ENCODE results near the gene KCNA1.
A peak's percentile ranks its signal among the peaks of the same experiment; 100 is the strongest.
"Not testable (repeated sequence)": the region's sequence is repeated elsewhere in the genome, so short reads cannot be mapped to it uniquely, and the experiment has no call there.

KCNA1 gene

DNA sequence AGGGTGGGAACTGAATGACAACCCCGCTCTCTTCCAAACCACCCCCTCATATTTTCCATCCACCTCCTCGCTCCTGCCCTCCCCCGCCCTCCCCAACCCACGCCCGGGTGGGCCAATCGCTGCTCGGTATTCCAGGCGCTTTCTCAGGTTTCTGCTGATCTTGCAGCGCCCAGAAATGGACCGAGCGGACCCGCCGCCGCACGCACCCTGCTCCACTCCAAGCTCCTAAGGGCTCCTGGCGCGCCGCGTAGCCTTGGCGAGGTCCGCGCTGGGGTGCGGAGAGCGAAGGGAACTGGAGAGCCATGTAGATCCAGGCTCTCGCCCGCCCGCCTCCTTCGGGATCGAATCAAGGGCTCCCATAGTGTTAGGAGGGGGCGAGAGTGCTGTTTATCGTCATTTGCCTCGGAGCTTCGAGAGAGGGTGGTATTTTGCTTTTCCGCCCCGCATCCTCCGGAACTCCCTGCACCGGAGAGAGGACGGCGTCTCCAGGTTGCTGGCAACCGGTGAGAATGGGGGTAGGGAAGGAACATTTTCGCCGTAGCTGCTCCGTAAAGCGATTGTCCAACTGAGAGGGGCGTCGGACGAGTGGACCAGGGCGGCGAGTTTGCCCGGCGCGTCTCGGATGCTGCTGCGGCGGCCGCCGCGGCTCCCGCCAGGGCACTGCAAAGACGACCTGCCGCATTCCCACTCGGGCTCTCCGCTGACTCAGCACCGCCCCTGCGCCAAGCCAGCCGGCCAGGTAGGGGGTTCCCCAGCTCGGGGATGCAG, at the start of gene KCNA1:
TSS of gene KCNA1 (plus strand) at position 172 of the 768 bp plus-strand sequence. CDS start 1,474 bp downstream, outside the sequence.
- Mint-ChIP-seq H3K27me3 (peaks cover 9 to 19% of the 10 kb centered on the region in 2 donors), H3K9me3 (peaks cover 2 to 3% of the 10 kb centered on the region in 2 donors), H3K4me3 (peak within 1 kb of the TSS; percentile 84 to 88), H3K36me3 (peaks cover 0 to 3% of the 10 kb centered on the region in 2 donors), H3K4me1 (peaks cover 13 to 38% of the 10 kb centered on the region in 2 donors), H3K27ac (no peak within 1 kb of the TSS)
- peak in 1 of 2 donors; percentile 38 for ATAC-seq (replicated peaks)
- DNase-seq: no peak

GRCh38 chr12:4860741-4861140, 49.0 kb upstream of the KCNA1 start:
- H3K36me3 Mint-ChIP-seq: no peaks in the 10 kb centered on the region
- H3K4me3 Mint-ChIP-seq: no peak overlapping the region
- ATAC-seq (replicated peaks) (no peak), DNase-seq (no peak)
- no peak overlapping the region for H3K27ac Mint-ChIP-seq
- H3K9me3 Mint-ChIP-seq: no peaks in the 10 kb centered on the region
- peaks cover 55 to 69% of the 10 kb centered on the region in 2 donors for H3K27me3 Mint-ChIP-seq
- peaks cover 18 to 23% of the 10 kb centered on the region in 2 donors for H3K4me1 Mint-ChIP-seq

DNA sequence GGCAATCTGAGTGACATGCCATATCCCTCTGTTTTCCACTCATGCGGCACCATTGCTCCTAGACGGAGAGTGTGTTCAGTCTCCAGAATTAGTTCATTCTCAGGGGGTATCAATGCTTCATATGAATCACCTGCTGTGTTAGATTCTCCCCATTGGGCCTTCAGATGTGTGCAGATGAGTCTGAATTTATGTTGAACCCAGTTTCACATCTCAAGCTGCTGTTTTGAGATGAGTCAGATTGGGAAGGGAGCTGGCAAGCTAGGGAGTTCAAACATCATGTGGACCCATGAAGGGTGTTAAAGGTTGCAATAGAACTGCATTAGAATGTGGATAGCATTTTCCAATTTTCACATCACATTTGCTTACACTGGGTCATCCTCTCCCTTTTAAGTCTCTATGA, 46.9 kb upstream of the KCNA1 start:
- H3K27ac Mint-ChIP-seq: no peak overlapping the region
- no peaks in the 10 kb centered on the region for H3K9me3 Mint-ChIP-seq
- ATAC-seq (replicated peaks): peak in 1 of 2 donors; percentile 41
- DNase-seq: no peak
- H3K4me3 Mint-ChIP-seq: no peak overlapping the region
- peaks cover 69 to 88% of the 10 kb centered on the region in 2 donors for H3K27me3 Mint-ChIP-seq
- no peaks in the 10 kb centered on the region for H3K36me3 Mint-ChIP-seq
- H3K4me1 Mint-ChIP-seq: peaks cover 13 to 19% of the 10 kb centered on the region in 2 donors

DNA sequence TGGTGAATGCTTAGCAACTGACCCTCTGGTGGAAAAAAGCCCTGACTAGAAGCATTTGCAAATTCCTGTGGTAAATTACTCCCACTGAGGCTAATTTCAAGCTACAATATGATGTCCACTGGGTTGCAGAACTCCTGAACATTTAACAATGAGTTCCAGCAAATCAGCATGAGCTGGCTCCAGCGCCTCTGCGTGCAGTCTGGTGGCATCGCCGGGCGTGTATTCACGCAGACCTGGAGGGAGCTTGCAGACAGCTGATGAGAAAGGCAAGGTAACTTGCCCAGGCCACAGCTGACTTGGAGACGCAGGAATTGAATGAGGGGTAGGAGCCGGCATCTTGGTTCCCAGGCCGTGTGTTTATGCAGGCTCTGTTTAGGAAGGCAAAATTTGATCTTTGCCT, 45.1 kb upstream of the KCNA1 start:
- Mint-ChIP-seq H3K36me3 (no peaks in the 10 kb centered on the region), H3K9me3 (no peaks in the 10 kb centered on the region), H3K4me1 (peaks cover 5 to 8% of the 10 kb centered on the region in 2 donors), H3K27me3 (peaks cover 55 to 78% of the 10 kb centered on the region in 2 donors), H3K27ac (no peak overlapping the region), H3K4me3 (no peak overlapping the region)
- DNase-seq (no peak), ATAC-seq (replicated peaks) (no peak)

- Mint-ChIP-seq H3K27ac (no peak overlapping the region), H3K4me1 (peaks cover 0 to 2% of the 10 kb centered on the region in 2 donors), H3K36me3 (no peaks in the 10 kb centered on the region), H3K4me3 (no peak overlapping the region), H3K9me3 (no peaks in the 10 kb centered on the region), H3K27me3 (peaks cover 52 to 76% of the 10 kb centered on the region in 2 donors)
- ATAC-seq (replicated peaks) (no peak), DNase-seq (no peak)
Measured at GRCh38 chr12:4865246-4865645, 44.5 kb upstream of the KCNA1 start.

DNA sequence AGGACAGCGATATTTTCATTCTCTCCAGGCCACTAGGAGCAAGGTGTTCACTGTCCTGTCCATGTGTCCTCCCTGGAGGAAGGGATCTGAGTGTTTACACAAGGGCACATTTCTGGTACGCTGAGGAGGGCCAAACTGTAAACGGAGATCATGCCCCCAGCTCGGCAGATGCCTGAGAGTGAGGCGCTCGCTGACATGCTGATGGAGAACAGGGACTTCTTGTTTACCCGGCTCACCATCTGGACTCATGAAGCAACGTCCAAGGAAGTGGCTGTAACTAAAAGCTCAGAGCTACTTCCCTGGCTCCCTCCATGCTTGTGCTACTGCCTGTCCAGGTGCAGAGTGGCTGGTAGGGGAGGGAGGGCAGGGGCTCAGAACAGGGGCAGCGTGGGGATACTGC, 43.4 kb upstream of the KCNA1 start:
- Mint-ChIP-seq H3K27me3 (peaks cover 56 to 70% of the 10 kb centered on the region in 2 donors), H3K4me1 (peaks cover 0 to 1% of the 10 kb centered on the region in 2 donors), H3K4me3 (no peak overlapping the region), H3K36me3 (no peaks in the 10 kb centered on the region), H3K27ac (no peak overlapping the region), H3K9me3 (no peaks in the 10 kb centered on the region)
- ATAC-seq (replicated peaks) (no peak), DNase-seq (no peak)

DNA sequence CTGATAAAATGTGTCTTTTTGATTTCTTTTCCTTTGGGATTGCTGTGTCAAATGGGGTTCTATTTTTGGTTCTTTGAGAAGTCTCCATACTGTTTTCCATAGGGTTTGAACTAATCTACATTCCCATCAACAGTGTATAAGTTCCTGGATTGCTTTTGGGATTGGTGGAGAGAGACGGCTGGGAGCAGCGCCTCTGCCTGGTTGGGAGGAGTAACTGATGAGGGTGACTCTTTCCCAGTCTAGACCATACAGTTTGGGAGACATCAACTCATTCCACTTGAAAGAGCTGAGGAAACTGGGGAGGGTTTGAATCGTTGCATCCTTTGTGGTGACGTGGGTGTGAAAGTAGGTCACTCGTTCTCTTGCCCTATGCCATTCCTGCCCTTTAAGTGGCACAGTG, 42.3 kb upstream of the KCNA1 start:
- peaks cover 57 to 62% of the 10 kb centered on the region in 2 donors for H3K27me3 Mint-ChIP-seq
- no peak for ATAC-seq (replicated peaks)
- H3K4me3 Mint-ChIP-seq: no peak overlapping the region
- no peaks in the 10 kb centered on the region for H3K36me3 Mint-ChIP-seq
- H3K4me1 Mint-ChIP-seq: peaks cover 0 to 1% of the 10 kb centered on the region in 2 donors
- no peak for DNase-seq
- H3K9me3 Mint-ChIP-seq: no peaks in the 10 kb centered on the region
- no peak overlapping the region for H3K27ac Mint-ChIP-seq

DNA sequence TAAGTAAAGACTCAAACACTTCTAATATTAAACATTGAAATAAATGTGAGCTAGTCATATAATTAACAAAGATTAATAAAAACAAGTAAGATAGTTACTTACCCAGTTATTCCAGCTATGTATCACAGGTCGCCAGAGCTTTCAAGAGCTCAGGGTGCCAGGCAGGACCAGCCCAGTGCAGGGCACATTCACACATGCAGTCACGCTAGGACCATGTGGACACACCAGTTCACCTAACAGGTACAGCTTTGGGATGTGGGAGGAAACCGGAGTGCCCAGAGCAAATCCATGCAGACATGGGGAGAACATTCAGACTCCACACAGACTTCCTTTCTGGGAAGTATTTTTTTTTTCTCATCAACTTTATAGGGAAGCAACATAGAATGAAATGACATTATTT, 39.3 kb upstream of the KCNA1 start:
- no peak overlapping the region for H3K27ac Mint-ChIP-seq
- DNase-seq: no peak
- H3K4me1 Mint-ChIP-seq: no peaks in the 10 kb centered on the region
- no peaks in the 10 kb centered on the region for H3K36me3 Mint-ChIP-seq
- no peak for ATAC-seq (replicated peaks)
- no peaks in the 10 kb centered on the region for H3K9me3 Mint-ChIP-seq
- H3K27me3 Mint-ChIP-seq: peaks cover 46 to 54% of the 10 kb centered on the region in 2 donors
- H3K4me3 Mint-ChIP-seq: no peak overlapping the region

DNA sequence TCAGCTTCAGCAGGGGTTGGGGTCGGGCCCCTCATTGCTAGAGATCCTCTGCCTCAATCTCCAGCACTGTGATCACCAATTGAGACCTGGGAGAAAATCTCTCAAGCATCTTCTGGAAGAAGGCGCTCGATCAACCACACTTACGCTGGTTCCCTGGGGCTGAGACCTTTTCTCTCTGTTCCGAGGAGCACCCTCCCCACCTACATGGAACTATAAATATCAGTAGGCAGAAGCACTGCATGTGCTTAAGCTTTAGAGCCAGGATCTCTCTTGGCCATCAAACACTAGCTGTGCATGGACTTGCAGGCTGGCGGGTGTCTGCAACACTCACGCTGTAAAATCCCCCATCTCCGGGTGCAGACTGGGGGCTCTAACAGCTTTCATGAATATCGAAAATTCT, 38.2 kb upstream of the KCNA1 start:
- ATAC-seq (replicated peaks) (no peak), DNase-seq (no peak)
- no peak overlapping the region for H3K4me3 Mint-ChIP-seq
- H3K27me3 Mint-ChIP-seq: peaks cover 38 to 53% of the 10 kb centered on the region in 2 donors
- no peaks in the 10 kb centered on the region for H3K36me3 Mint-ChIP-seq
- no peaks in the 10 kb centered on the region for H3K9me3 Mint-ChIP-seq
- H3K27ac Mint-ChIP-seq: no peak overlapping the region
- H3K4me1 Mint-ChIP-seq: no peaks in the 10 kb centered on the region

GRCh38 chr12:4873947-4874346, 35.8 kb upstream of the KCNA1 start:
- Mint-ChIP-seq H3K4me1 (no peaks in the 10 kb centered on the region), H3K27me3 (peaks cover 34 to 53% of the 10 kb centered on the region in 2 donors), H3K27ac (no peak overlapping the region), H3K9me3 (peaks cover 4% of the 10 kb centered on the region in 2 donors), H3K36me3 (no peaks in the 10 kb centered on the region), H3K4me3 (no peak overlapping the region)
- DNase-seq (no peak), ATAC-seq (replicated peaks) (no peak)

DNA sequence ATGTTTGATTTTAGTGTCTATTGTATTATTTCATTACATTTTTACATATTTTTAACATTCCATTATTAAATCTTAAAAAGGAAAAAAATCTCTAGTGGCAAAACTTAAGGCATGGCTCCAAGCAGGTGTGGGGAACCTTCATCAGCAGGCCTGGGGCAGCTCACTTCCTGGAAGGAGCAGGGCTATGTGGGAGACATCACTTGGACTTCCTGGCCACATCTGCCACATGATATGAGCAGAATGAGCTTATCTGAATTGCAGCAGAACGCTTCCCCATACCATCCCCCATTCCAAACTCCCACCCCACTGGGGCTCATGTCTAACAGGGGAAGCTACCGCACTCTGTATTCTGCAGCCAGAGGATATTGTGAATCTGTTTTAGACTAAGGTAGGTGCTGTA, 35.0 kb upstream of the KCNA1 start:
- peaks cover 33 to 51% of the 10 kb centered on the region in 2 donors for H3K27me3 Mint-ChIP-seq
- H3K9me3 Mint-ChIP-seq: peaks cover 4 to 7% of the 10 kb centered on the region in 2 donors
- H3K27ac Mint-ChIP-seq: no peak overlapping the region
- ATAC-seq (replicated peaks) (no peak), DNase-seq (no peak)
- H3K4me1 Mint-ChIP-seq: no peaks in the 10 kb centered on the region
- H3K4me3 Mint-ChIP-seq: no peak overlapping the region
- H3K36me3 Mint-ChIP-seq: no peaks in the 10 kb centered on the region

GRCh38 chr12:4879481-4879880, 30.2 kb upstream of the KCNA1 start:
- H3K36me3 Mint-ChIP-seq; H3K27ac Mint-ChIP-seq; H3K4me1 Mint-ChIP-seq; H3K4me3 Mint-ChIP-seq; DNase-seq; ATAC-seq (replicated peaks): not testable (repeated sequence)
- Mint-ChIP-seq H3K27me3 (peaks cover 22 to 58% of the 10 kb centered on the region in 2 donors), H3K9me3 (peaks cover 10 to 15% of the 10 kb centered on the region in 2 donors)

DNA sequence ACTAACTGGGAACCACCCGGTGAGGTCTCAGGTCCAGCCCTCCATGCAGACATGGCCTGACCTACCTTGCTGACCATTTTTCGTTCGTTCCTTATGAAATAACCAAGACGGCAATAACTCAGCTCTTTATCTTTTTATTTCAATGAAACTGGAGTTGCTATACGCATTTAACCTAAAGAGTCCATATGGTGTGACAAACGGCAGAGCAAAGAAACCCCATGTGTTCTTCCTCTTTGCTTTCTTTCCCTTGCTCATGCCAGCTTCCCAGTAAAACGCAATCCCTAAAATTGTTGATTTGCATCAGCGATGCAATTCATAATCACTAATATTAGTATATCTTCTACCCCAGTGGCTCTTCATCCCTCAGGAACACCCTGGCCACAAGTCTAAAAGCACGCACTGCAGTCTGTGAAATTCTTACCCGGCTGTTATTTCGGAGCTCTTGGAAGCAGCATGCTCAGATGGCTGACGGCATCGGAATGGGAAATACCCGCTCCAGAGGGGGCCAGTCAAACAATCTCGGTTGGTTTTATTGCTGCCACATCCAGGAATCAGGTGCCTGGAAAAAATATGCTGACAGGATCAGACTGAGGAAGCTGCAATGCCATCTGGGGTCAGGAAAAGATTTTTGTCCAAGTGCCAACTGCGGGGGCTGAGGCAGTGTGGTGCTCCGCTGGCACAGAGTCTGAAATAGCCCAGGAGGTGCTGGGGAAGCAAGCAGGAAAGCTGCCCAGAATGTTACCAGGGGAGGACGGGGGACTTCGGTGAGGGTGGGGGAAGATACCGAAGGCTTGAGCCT, 28.2 kb upstream of the KCNA1 start:
- no peaks in the 10 kb centered on the region for H3K4me1 Mint-ChIP-seq
- H3K27me3 Mint-ChIP-seq: peaks cover 28 to 44% of the 10 kb centered on the region in 2 donors
- DNase-seq (no peak), ATAC-seq (replicated peaks) (no peak)
- no peak overlapping the region for H3K27ac Mint-ChIP-seq
- no peak overlapping the region for H3K4me3 Mint-ChIP-seq
- H3K9me3 Mint-ChIP-seq: peaks cover 10 to 15% of the 10 kb centered on the region in 2 donors
- H3K36me3 Mint-ChIP-seq: peaks cover 4 to 5% of the 10 kb centered on the region in 2 donors

DNA sequence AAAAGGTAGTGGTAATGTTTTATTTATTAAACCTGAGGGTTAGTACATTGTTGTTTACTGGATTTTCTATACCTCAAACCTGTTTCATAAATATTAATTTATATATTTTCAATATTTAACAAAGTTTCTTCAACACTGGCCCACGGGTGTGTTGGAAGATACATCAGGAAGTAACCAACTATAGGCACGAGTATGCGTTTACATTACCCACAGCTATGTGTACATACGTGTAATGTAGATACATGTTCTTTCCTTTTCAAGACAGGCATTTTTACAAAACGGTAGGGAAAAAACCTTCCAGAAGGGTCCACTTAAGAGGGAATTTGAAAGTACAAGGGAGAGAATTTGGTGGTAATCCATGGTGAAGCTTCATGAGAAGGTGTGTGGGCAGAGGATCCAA, 17.8 kb upstream of the KCNA1 start:
- Mint-ChIP-seq H3K9me3 (no peaks in the 10 kb centered on the region), H3K4me3 (no peak overlapping the region), H3K27ac (no peak overlapping the region), H3K27me3 (peaks cover 28 to 46% of the 10 kb centered on the region in 2 donors), H3K4me1 (no peaks in the 10 kb centered on the region), H3K36me3 (no peaks in the 10 kb centered on the region)
- ATAC-seq (replicated peaks) (no peak), DNase-seq (no peak)

DNA sequence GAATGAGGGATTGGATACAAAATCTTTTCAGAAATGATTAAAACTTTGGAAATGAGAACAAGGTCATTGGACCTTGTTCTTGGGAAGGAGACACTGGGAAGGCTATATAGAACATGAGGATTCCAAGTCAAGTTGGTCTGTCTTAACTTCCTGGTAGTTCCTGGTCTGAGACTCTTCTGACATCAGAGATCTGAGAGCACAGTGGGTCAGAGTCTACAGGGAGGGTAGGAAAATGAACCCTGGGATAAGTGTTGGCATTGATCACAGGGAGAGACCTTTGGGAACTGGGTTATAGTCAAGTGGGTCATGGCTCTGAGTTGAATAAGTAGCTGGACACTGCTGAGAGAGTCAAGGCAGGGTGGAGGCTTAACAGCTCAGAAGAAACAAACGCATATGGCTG, 17.3 kb upstream of the KCNA1 start:
- no peak for DNase-seq
- Mint-ChIP-seq H3K27ac (no peak overlapping the region), H3K36me3 (no peaks in the 10 kb centered on the region), H3K27me3 (peaks cover 24 to 40% of the 10 kb centered on the region in 2 donors), H3K4me3 (no peak overlapping the region), H3K9me3 (no peaks in the 10 kb centered on the region), H3K4me1 (no peaks in the 10 kb centered on the region)
- no peak for ATAC-seq (replicated peaks)
